Heart right ventricle (tissue), 16 donors: Measurements from ENCODE around the gene OPRM1. TPM values are rescaled to one million over a fixed set of nuclear protein-coding genes. Genes with fewer than 3 reads are reported as not detected.

Source experiments
- ATAC-seq, 8 donors: fragments of 200-7000 bp; cut with Tn5 transposase; one replicate each; pipeline ENCODE4 v1.9.1; 2020; ENCODE audit warnings: mild to moderate bottlenecking in 8 of 8, moderate library complexity in 8 of 8, moderate number of reproducible peaks in 1 of 8
- DNase-seq, 2 donors: peaks; one replicate each; pipeline ENCODE4 v3.0.0-alpha.2; 2020
- H3K27ac ChIP-seq, 10 donors: fragments of 200-600 bp; sonication (generic) in 2 of 10; one replicate each; pipeline versions ENCODE4 v1.5.0 to v1.8.0; 2020 to 2022; ENCODE audit warnings: mild to moderate bottlenecking in 3 of 10
- H3K27me3 ChIP-seq, 7 donors: fragments of 200-600 bp; one replicate each; pipeline ENCODE4 v1.8.0; 2021 to 2022; ENCODE audit warnings: mild to moderate bottlenecking in 2 of 7
- H3K36me3 ChIP-seq, 9 donors: fragments of 200-600 bp; sonication (generic) in 1 of 9; one replicate each; pipeline versions ENCODE4 v1.5.0 to v1.8.0; 2020 to 2022; ENCODE audit warnings: mild to moderate bottlenecking in 2 of 9
- H3K4me1 ChIP-seq, 9 donors: fragments of 200-600 bp; sonication (generic) in 1 of 9; one replicate each; pipeline versions ENCODE4 v1.5.0 to v1.8.0; 2020 to 2022; ENCODE audit warnings: mild to moderate bottlenecking in 4 of 9
- H3K4me3 ChIP-seq, 10 donors: fragments of 200-600 bp; sonication (generic) in 2 of 10; one replicate each; pipeline versions ENCODE4 v1.5.0 to v1.8.0; 2020 to 2022; ENCODE audit warnings: mild to moderate bottlenecking in 7 of 10, moderate library complexity in 2 of 10
- H3K9me3 ChIP-seq, 11 donors: fragments of 200-600 bp in 10 of 11; sonication (generic) in 2 of 11; one replicate each; pipeline versions ENCODE4 v1.5.0 to v1.8.0; 2013 to 2022; ENCODE audit warnings: mild to moderate bottlenecking in 2 of 11, control low read depth in 1 of 11, moderate library complexity in 1 of 11
- WGBS, 2 donors: extraction: QIAGEN DNeasy Blood & Tissue Kit; methylation state at CpG; one replicate each; pipeline ENCODE4 v1.1.7; 2013; ENCODE audit warnings: inconsistent platforms in 1 of 2; 5-methylcytosine and 5-hydroxymethylcytosine counted together
- intact Hi-C, 10 donors: fragments of 100-400 bp; cut with DNase I; formaldehyde crosslinking; loops; one replicate each; pipeline versions ENCODE4 v1.11.1 to v1.14.2; 2022
- polyA plus RNA-seq, 2 donors: library from polyadenylated mRNA; stranded (reverse); fragments of 200-250 nt; gene quantifications; one replicate each; pipeline ENCODE4 v1.2.3, GENCODE V29; 2013
- total RNA-seq, 10 donors: library from RNA; stranded (reverse); fragmentation: NEBNext Ultra II Directional in 3 of 10; extraction: Animal tissue kit (Norgen Biotek cat#: 25700) in 3 of 10; gene quantifications; one replicate each; pipeline versions ENCODE4 v1.2.1 to v1.2.4, GENCODE V29; 2021 to 2023
- TF ChIP-seq, protein P1 (sequence below), 9 donors: fragments of 200-600 bp; sonication (generic) in 2 of 9; IDR thresholded peaks; one replicate each; pipeline versions ENCODE4 v1.5.0 to v1.8.0; 2021 to 2022; ENCODE audit warnings: antibody characterized with exemption in 9 of 9, mild to moderate bottlenecking in 5 of 9, moderate library complexity in 1 of 9
- donor health status: Arrhythmogenic right ventricular cardiomyopathy.
- donor health status: ischemic (EF 13 %, LVEDD 7.1; RV severe dilation, severe dysfunction).
- donor health status: healthy with polysubstance abuse.
- donor health status: DM: no; HTN: yes; CAD: no.
- donor health status: DM: no; HTN: no; CAD: no.
- donor health status: ischemic (EF 25% LVEDD 6.9; RV normal size, moderate dysfunction).
- donor health status: ischemic (EF 25% LVEDD 5.7; RV mildly dilated, moderate dysfunction).
- donor health status: healthy.
- donor health status: DM: yes; HTN: yes; CAD: no.
- donor health status: Ischemic cardiomyopathy.
- donor health status: ischemic (EF 35%, LVEDD 5.7; RV mildly dilated, moderate dysfunction).
- donor health status: nonischemic (EF 11% LVEDD 7.7; RV severe dilation, severe dysfunction).
- donor health status: DM: yes; HTN: yes; CAD: no.
- donor health status: PGD.
- donor health status: ischemic (EF 29% LVEDD 5.4; RV normal size, mild dysfunction).
- donor health status: nonischemic (EF 23%, LVEDD 6.1; RV moderate dilation, normal function).

Gene OPRM1
- total and polyA plus RNA-seq, 12 donors = not detected

DNA sequence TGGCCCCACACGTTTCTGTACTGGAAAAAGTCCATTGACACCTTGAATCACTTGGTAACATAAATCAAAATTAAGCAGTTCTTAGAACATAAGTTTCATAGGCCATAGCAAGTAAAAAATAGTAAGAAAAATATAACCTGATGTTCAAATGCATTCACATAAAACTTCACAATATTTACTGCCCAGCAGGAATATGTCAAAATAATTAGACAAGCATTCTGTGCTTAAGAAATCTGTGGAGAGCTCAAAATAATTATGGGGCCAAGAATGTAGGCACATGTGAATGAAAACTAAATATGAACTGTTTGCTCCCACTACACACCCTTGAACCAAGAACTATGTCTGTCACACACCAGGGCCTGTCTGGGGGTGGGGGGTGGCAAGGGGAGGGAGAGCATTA is 246.8 kb downstream of the OPRM1 start:
- WGBS, 2 donors = 46 to 55% methylated on average over 1 of the region's 1 CpG

DNA sequence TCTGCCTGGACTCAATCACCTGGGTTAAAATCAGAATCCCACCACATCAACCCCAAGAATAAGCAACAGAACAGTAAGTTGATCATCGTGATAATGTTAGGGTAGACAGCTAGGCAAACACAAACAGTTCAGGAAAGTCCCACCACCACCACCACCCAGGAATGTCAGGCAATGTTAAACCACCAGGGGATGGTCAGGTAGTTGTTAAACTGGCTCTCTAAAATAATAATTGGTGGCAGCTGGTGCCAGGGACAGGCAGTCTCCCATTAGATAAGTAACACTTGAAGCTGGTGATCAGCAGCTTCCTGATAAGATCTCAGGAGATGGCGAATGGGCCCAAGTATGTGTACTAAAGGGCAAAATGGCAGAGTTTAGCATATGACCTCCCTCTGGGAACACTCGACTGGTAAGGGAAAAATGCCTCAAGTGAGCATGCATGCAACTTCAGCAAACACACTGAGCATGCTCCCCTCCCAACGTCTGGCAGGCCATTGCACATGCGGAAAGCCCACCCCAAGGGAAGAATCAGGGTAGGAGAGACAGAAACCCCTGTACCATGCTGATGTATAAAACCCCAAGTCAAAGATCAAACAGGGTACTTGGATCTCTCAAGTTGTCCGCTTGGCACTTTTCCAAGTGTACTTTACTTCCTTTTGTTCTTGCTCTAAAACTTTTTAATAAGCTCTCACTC is 250.9 kb downstream of the OPRM1 start:
- intact Hi-C loops = loop anchor here in 1 of 10 donors (10.0 kb wide), 1 partner anchor 115 kb away; no protein-coding TSS in a partner anchor
- H3K27ac ChIP-seq = no peak overlapping the region
- TF ChIP-seq, protein P1, sequence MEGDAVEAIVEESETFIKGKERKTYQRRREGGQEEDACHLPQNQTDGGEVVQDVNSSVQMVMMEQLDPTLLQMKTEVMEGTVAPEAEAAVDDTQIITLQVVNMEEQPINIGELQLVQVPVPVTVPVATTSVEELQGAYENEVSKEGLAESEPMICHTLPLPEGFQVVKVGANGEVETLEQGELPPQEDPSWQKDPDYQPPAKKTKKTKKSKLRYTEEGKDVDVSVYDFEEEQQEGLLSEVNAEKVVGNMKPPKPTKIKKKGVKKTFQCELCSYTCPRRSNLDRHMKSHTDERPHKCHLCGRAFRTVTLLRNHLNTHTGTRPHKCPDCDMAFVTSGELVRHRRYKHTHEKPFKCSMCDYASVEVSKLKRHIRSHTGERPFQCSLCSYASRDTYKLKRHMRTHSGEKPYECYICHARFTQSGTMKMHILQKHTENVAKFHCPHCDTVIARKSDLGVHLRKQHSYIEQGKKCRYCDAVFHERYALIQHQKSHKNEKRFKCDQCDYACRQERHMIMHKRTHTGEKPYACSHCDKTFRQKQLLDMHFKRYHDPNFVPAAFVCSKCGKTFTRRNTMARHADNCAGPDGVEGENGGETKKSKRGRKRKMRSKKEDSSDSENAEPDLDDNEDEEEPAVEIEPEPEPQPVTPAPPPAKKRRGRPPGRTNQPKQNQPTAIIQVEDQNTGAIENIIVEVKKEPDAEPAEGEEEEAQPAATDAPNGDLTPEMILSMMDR (IDR thresholded peaks at IDR 0.05) = no peak
- WGBS, 2 donors = 86 to 97% methylated on average over 6 of the region's 6 CpGs
- H3K9me3 ChIP-seq = peaks cover 0 to 9% (median 0%) of the 10 kb centered on the region in 11 donors
- H3K36me3 ChIP-seq = no peaks in the 10 kb centered on the region
- ATAC-seq (no peak), DNase-seq (no peak)
- H3K4me3 ChIP-seq = no peak overlapping the region
- H3K27me3 ChIP-seq = no peaks in the 10 kb centered on the region
- peaks cover 0 to 8% (median 0%) of the 10 kb centered on the region in 9 donors for H3K4me1 ChIP-seq

More for the DNA sequence above, 246.8 kb downstream of the OPRM1 start:
- Histone ChIP-seq H3K36me3 (no peaks in the 10 kb centered on the region), H3K4me3 (no peak overlapping the region), H3K9me3 (peaks cover 0 to 17% (median 0%) of the 10 kb centered on the region in 11 donors), H3K4me1 (no peaks in the 10 kb centered on the region), H3K27ac (no peak overlapping the region), H3K27me3 (no peaks in the 10 kb centered on the region)
- ATAC-seq (no peak), DNase-seq (no peak)
- intact Hi-C loops = loop anchor here in 1 of 10 donors (10.0 kb wide), 1 partner anchor 119 kb away; no protein-coding TSS in a partner anchor
- TF ChIP-seq, protein P1 (IDR thresholded peaks at IDR 0.05) = no peak

DNA sequence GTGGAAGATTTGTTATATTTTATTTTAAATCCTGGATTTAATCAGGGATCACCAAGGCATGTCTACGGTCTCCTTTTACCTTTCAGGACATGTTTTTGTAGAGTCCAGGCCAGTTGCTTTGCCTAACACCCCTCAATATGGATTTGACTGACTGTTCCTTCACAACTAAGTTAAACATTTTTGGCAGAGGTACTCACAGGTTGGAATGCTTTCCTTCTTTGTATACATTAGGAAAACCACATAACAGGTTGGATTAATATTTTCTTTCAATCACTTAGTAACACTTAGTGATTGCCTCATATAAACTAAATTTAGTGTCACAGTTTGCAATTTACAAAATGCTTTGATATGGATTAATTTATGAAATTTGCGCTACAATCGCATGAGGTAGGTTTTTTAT is 253.0 kb downstream of the OPRM1 start:
- H3K36me3 ChIP-seq = no peaks in the 10 kb centered on the region
- H3K4me3 ChIP-seq = no peak overlapping the region
- H3K9me3 ChIP-seq = peaks cover 0 to 9% (median 0%) of the 10 kb centered on the region in 11 donors
- intact Hi-C loops = no loop called here
- DNase-seq (no peak), ATAC-seq (no peak)
- 65 to 82% methylated on average over 3 of the region's 3 CpGs for WGBS, 2 donors
- H3K27ac ChIP-seq = no peak overlapping the region
- TF ChIP-seq, protein P1 (IDR thresholded peaks at IDR 0.05) = no peak
- no peaks in the 10 kb centered on the region for H3K27me3 ChIP-seq
- peaks cover 0 to 8% (median 2%) of the 10 kb centered on the region in 9 donors for H3K4me1 ChIP-seq

DNA sequence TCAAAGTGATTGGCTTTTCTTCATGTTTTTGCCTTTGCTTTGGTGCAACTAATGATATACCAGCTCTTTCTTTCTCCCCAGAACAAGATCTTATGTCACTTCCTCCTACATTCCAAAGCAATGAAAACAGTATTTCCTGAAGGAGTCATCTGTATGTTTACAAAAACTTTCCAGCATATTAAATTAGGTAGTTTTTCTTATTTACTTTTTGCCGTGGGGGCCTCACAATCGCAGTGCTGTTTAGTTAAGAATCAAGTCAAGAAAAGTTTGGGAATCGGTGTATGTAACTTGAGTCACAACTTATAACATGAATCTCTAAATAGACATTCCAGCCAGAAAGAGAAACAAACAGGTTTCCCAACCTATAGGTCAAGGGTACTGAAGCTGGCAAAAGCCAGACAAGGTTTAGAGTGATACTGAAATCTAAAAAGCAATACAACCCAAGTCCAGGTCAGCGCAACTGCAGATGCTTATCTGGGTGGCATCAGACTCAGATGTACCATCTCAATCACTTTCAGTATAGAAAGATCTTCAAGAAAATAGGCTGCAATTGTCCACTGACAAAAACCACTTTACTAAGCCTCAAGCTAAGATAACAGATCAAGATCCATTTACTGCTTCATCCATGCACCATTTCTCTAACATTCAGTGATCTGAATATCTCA is 253.9 kb downstream of the OPRM1 start:
- intact Hi-C loops = no loop called here
- Histone ChIP-seq H3K27me3 (no peaks in the 10 kb centered on the region), H3K4me1 (peaks cover 0 to 17% (median 10%) of the 10 kb centered on the region in 9 donors), H3K9me3 (peaks cover 0 to 9% (median 0%) of the 10 kb centered on the region in 11 donors), H3K4me3 (no peak overlapping the region), H3K27ac (peak overlapping the region in 1 of 10 donors; percentile 13), H3K36me3 (no peaks in the 10 kb centered on the region)
- DNase-seq = no peak
- ATAC-seq = no peak
- TF ChIP-seq, protein P1 (IDR thresholded peaks at IDR 0.05) = no peak
- 58 to 83% methylated on average over 4 of the region's 4 CpGs for WGBS, 2 donors
